Stomach (tissue), 9 donors: ENCODE results near the gene SI. TPM values are rescaled to one million over a fixed set of nuclear protein-coding genes. Genes with fewer than 3 reads are reported as not detected.

Source experiments
- DNase-seq, 2 donors: peaks; one replicate each; pipeline versions ENCODE4 v3.0.0 to v3.0.0-alpha.2; 2013 to 2019
- H3K27ac ChIP-seq, 5 donors: fragments of 200-600 bp in 4 of 5; sonication (generic) in 4 of 5; one replicate each; pipeline ENCODE4 v1.5.1; 2013 to 2019; ENCODE audit warnings: mild to moderate bottlenecking in 1 of 5, moderate library complexity in 1 of 5
- H3K27me3 ChIP-seq, 3 donors: fragments of 200-600 bp; sonication (generic); one replicate each; pipeline ENCODE4 v1.5.1; 2017 to 2019; ENCODE audit warnings: mixed run types in 1 of 3
- H3K36me3 ChIP-seq, 4 donors: fragments of 200-600 bp; sonication (generic); 1 replicate in 3 of 4; 2 replicates in 1 of 4; pipeline ENCODE4 v1.5.1; 2016 to 2019
- H3K4me1 ChIP-seq, 4 donors: fragments of 200-600 bp; sonication (generic); one replicate each; pipeline ENCODE4 v1.5.1; 2016 to 2019
- H3K4me3 ChIP-seq, 4 donors: fragments of 200-600 bp; sonication (generic) in 3 of 4; one replicate each; pipeline ENCODE4 v1.5.1; 2016 to 2019; ENCODE audit warnings: mild to moderate bottlenecking in 1 of 4
- H3K9me3 ChIP-seq, 4 donors: fragments of 200-600 bp; sonication (generic); one replicate each; pipeline ENCODE4 v1.5.1; 2016 to 2019
- EP300 ChIP-seq: sonication (generic); formaldehyde crosslinking; IDR thresholded peaks from one replicate; pipeline ENCODE4 v1.6.1; 2017; ENCODE audit warnings: antibody characterized with exemption
- POLR2A ChIP-seq, 4 donors: fragments of 450-650 bp; IDR thresholded peaks; one replicate each; pipeline ENCODE4 v1.6.1; 2016; ENCODE audit warnings: antibody characterized with exemption in 4 of 4, control low read depth in 2 of 4, mild to moderate bottlenecking in 1 of 4, moderate library complexity in 1 of 4
- POLR2AphosphoS5 ChIP-seq, 3 donors: sonication (generic); formaldehyde crosslinking; IDR thresholded peaks; one replicate each; pipeline ENCODE4 v1.6.1; 2016; ENCODE audit warnings: antibody characterized with exemption in 3 of 3
- WGBS, 5 donors: extraction: QIAGEN DNeasy Blood & Tissue Kit in 3 of 5; methylation state at CpG; one replicate each; pipeline versions ENCODE4 v1.1.5 to v1.1.7; 2013 to 2018; 5-methylcytosine and 5-hydroxymethylcytosine counted together
- intact Hi-C: fragments of 100-400 bp; cut with DNase I; formaldehyde crosslinking; loops from one replicate; pipeline ENCODE4 v1.15.1; 2023; ENCODE audit warnings: low total_unique reads
- polyA plus RNA-seq, 3 donors: library from polyadenylated mRNA; stranded (reverse); fragments of 200-250 nt; gene quantifications; one replicate each; pipeline ENCODE4 v1.2.3, GENCODE V29; 2013
- total RNA-seq, 5 donors: library from RNA; depleted of rRNA; stranded (reverse); fragments of >200 nt; gene quantifications; one replicate each; pipeline versions ENCODE4 v1.1.0 to v1.2.3, GENCODE V29; 2014 to 2016
- TF ChIP-seq, protein P1 (sequence below), 7 experiments: fragments of 450-650 bp in 4 of 7; fragments of 200-600 bp in 3 of 7; sonication (generic) in 3 of 7; IDR thresholded peaks; one replicate each; pipeline ENCODE4 v1.5.1; 2016 to 2019; ENCODE audit warnings: antibody characterized with exemption in 7 of 7, control low read depth in 2 of 7, mild to moderate bottlenecking in 1 of 7
- donor health status: healthy with polysubstance abuse.
- donor health status: Bipolar disorder and iron deficiency.
- donor health status: healthy.

SI gene
- total and polyA plus RNA-seq, 8 donors = 1.2 to 17.4 TPM; not detected in 6

DNA sequence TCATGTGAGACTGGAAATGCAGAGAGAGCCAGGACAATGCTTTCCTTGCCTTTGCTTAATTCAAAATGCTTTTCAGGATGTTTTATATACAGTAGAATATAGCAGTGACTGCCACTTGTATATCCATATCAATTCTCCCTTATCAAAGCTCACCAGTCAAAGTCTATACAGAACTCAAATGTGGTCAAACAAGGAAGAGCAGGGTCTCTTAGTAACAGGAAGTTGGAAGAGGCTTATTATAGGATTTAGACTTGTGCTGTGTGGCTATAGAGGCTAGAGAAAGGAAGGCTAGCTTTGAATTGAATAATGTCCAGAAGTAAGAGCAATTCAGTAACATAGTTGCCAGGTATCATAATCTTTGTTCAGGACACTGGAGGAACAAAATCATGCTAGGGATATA lies 4.4 kb upstream of the SI start:
- intact Hi-C loops = no loop called here
- DNase-seq = no peak
- Histone ChIP-seq H3K27ac (no peak overlapping the region), H3K4me3 (no peak overlapping the region), H3K36me3 (no peaks in the 10 kb centered on the region), H3K4me1 (no peaks in the 10 kb centered on the region), H3K9me3 (no peaks in the 10 kb centered on the region), H3K27me3 (no peaks in the 10 kb centered on the region)
- TF ChIP-seq, protein P1, sequence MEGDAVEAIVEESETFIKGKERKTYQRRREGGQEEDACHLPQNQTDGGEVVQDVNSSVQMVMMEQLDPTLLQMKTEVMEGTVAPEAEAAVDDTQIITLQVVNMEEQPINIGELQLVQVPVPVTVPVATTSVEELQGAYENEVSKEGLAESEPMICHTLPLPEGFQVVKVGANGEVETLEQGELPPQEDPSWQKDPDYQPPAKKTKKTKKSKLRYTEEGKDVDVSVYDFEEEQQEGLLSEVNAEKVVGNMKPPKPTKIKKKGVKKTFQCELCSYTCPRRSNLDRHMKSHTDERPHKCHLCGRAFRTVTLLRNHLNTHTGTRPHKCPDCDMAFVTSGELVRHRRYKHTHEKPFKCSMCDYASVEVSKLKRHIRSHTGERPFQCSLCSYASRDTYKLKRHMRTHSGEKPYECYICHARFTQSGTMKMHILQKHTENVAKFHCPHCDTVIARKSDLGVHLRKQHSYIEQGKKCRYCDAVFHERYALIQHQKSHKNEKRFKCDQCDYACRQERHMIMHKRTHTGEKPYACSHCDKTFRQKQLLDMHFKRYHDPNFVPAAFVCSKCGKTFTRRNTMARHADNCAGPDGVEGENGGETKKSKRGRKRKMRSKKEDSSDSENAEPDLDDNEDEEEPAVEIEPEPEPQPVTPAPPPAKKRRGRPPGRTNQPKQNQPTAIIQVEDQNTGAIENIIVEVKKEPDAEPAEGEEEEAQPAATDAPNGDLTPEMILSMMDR (IDR thresholded peaks at IDR 0.05) = no peak
- TF ChIP-seq EP300 (no peak), POLR2A (IDR thresholded peaks at IDR 0.05) (no peak), POLR2AphosphoS5 (IDR thresholded peaks at IDR 0.05) (no peak)

DNA sequence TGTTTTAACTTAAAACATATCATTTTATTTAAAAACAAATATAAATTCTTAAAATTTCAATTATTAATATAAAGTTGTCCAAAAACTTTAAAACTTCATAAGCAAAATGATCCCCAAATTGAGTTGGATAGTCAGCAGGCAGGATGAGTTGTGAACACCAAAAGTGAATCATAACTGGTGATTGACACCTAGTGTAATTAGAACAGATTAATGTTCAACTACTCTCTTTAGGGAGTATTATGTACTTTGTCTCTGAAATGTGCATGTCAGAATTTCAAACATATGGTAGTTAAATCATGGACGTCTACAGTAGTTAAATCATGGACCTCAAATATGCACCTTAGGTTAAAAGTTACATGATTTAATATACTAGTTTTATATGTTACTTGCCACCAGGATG lies 2.9 kb upstream of the SI start:
- TF ChIP-seq POLR2A (IDR thresholded peaks at IDR 0.05) (no peak), POLR2AphosphoS5 (IDR thresholded peaks at IDR 0.05) (no peak), EP300 (no peak)
- TF ChIP-seq, protein P1 (IDR thresholded peaks at IDR 0.05) = no peak
- DNase-seq = no peak
- no peaks in the 10 kb centered on the region for H3K9me3 ChIP-seq
- intact Hi-C loops = no loop called here
- H3K36me3 ChIP-seq = no peaks in the 10 kb centered on the region
- no peaks in the 10 kb centered on the region for H3K4me1 ChIP-seq
- no peaks in the 10 kb centered on the region for H3K27me3 ChIP-seq
- H3K27ac ChIP-seq = no peak overlapping the region
- H3K4me3 ChIP-seq = no peak overlapping the region
- WGBS, 5 donors = 27 to 45% (median 41%) methylated on average over 1 of the region's 1 CpG

DNA sequence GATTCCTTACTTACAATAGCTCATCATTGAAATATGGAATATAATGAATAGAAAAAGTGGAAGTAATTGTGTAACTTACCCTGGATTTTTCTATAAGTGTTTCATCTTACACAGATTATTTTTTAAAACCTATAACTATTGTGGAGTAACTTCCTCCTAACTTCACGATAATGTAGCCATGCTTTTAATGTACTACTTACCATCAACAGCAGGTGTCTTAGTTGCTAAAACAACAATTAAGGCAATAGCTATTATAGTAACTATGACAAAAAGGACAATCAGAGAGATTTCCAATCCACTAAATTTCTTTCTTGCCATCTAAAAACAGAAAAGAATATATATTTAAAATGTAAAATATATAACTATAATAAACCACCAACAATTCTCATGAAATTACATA lies 2.6 kb downstream of the SI start:
- Histone ChIP-seq H3K27me3 (no peaks in the 10 kb centered on the region), H3K27ac (no peak overlapping the region), H3K36me3 (no peaks in the 10 kb centered on the region), H3K9me3 (no peaks in the 10 kb centered on the region), H3K4me1 (no peaks in the 10 kb centered on the region), H3K4me3 (no peak overlapping the region)
- intact Hi-C loops = no loop called here
- 29 to 54% (median 29%) methylated on average over 1 of the region's 1 CpG for WGBS, 5 donors
- DNase-seq = no peak
- TF ChIP-seq, protein P1 (IDR thresholded peaks at IDR 0.05) = no peak
- no peak for TF ChIP-seq POLR2AphosphoS5 (IDR thresholded peaks at IDR 0.05)
- TF ChIP-seq POLR2A (IDR thresholded peaks at IDR 0.05) = no peak
- TF ChIP-seq EP300 = no peak

DNA sequence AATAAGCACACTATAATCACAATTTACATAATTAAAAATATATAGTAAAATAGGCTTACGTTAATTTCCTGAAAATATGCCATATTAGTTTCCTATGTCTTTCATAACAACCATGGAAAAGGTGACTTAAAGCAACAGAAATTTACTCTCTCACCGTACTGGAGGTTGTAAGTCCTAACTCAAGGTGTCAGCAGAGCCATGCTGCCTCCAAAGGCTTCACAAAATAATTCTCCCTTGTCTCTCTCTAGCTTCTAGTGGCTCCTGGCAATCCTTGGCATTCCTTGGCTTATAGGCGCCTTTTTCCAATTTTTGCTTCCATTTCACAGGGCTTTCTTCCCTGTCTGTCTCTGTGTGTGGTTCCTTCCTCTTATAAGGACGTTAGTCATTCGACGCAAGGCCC lies 7.6 kb downstream of the SI start:
- Histone ChIP-seq H3K9me3 (no peaks in the 10 kb centered on the region), H3K27ac (no peak overlapping the region), H3K4me1 (no peaks in the 10 kb centered on the region), H3K27me3 (no peaks in the 10 kb centered on the region), H3K36me3 (no peaks in the 10 kb centered on the region), H3K4me3 (no peak overlapping the region)
- WGBS, 5 donors = 63 to 77% (median 67%) methylated on average over 6 of the region's 6 CpGs
- TF ChIP-seq, protein P1 (IDR thresholded peaks at IDR 0.05) = no peak
- no peak for TF ChIP-seq POLR2A (IDR thresholded peaks at IDR 0.05)
- intact Hi-C loops = no loop called here
- DNase-seq = no peak
